ENCODE data around the gene PCDH9.

PCDH9 gene

GRCh38 chr13:67140006-67140405 lies 90.1 kb downstream of the PCDH9 start:
- H3K27ac ChIP-seq = no peak overlapping the region
- no peak overlapping the region for H3K9ac ChIP-seq
- no peaks in the 10 kb centered on the region for H4K20me1 ChIP-seq (ENCODE audit: insufficient read depth)
- no peak overlapping the region for H2AFZ ChIP-seq (ENCODE audit: low read depth)
- no peaks in the 10 kb centered on the region for H3K79me2 ChIP-seq (ENCODE audit: insufficient read depth, low read depth)
- H3K27me3 ChIP-seq (ENCODE audit: insufficient read depth, low read depth) = no peaks in the 10 kb centered on the region
- H3K4me1 ChIP-seq (ENCODE audit: low read depth, poor library complexity, severe bottlenecking) = no peaks in the 10 kb centered on the region
- H3K4me3 ChIP-seq (IDR thresholded peaks at IDR 0.05; ENCODE audit: insufficient read depth, low read depth, low read length) = no peak overlapping the region
- H3K4me2 ChIP-seq = no peak overlapping the region
- no peaks in the 10 kb centered on the region for H3K36me3 ChIP-seq (ENCODE audit: insufficient read depth)
- no peak for TF ChIP-seq CTCF (conservative IDR thresholded peaks at IDR 0.05; ENCODE audit: low read depth, low read length)

GRCh38 chr13:67139551-67139950 lies 90.6 kb downstream of the PCDH9 start:
- no peak overlapping the region for H3K4me2 ChIP-seq
- H3K79me2 ChIP-seq (ENCODE audit: insufficient read depth, low read depth) = no peaks in the 10 kb centered on the region
- H2AFZ ChIP-seq (ENCODE audit: low read depth) = no peak overlapping the region
- H4K20me1 ChIP-seq (ENCODE audit: insufficient read depth) = no peaks in the 10 kb centered on the region
- H3K4me3 ChIP-seq (IDR thresholded peaks at IDR 0.05; ENCODE audit: insufficient read depth, low read depth, low read length) = no peak overlapping the region
- TF ChIP-seq CTCF (conservative IDR thresholded peaks at IDR 0.05; ENCODE audit: low read depth, low read length) = no peak
- no peaks in the 10 kb centered on the region for H3K4me1 ChIP-seq (ENCODE audit: low read depth, poor library complexity, severe bottlenecking)
- no peaks in the 10 kb centered on the region for H3K27me3 ChIP-seq (ENCODE audit: insufficient read depth, low read depth)
- H3K27ac ChIP-seq = no peak overlapping the region
- no peaks in the 10 kb centered on the region for H3K36me3 ChIP-seq (ENCODE audit: insufficient read depth)
- H3K9ac ChIP-seq = no peak overlapping the region

GRCh38 chr13:67138970-67139369 lies 91.2 kb downstream of the PCDH9 start:
- Histone ChIP-seq H3K9ac (no peak overlapping the region), H3K27me3 (ENCODE audit: insufficient read depth, low read depth) (no peaks in the 10 kb centered on the region), H3K4me3 (IDR thresholded peaks at IDR 0.05; ENCODE audit: insufficient read depth, low read depth, low read length) (no peak overlapping the region), H3K4me2 (no peak overlapping the region), H3K79me2 (ENCODE audit: insufficient read depth, low read depth) (no peaks in the 10 kb centered on the region), H4K20me1 (ENCODE audit: insufficient read depth) (no peaks in the 10 kb centered on the region), H3K4me1 (ENCODE audit: low read depth, poor library complexity, severe bottlenecking) (no peaks in the 10 kb centered on the region), H2AFZ (ENCODE audit: low read depth) (no peak overlapping the region), H3K27ac (no peak overlapping the region), H3K36me3 (ENCODE audit: insufficient read depth) (no peaks in the 10 kb centered on the region)
- no peak for TF ChIP-seq CTCF (conservative IDR thresholded peaks at IDR 0.05; ENCODE audit: low read depth, low read length)

GRCh38 chr13:67137044-67137735 lies 92.9 kb downstream of the PCDH9 start:
- Histone ChIP-seq H2AFZ (ENCODE audit: low read depth) (no peak overlapping the region), H3K79me2 (ENCODE audit: insufficient read depth, low read depth) (no peaks in the 10 kb centered on the region), H3K4me2 (no peak overlapping the region), H3K4me1 (ENCODE audit: low read depth, poor library complexity, severe bottlenecking) (no peaks in the 10 kb centered on the region), H3K27me3 (ENCODE audit: insufficient read depth, low read depth) (no peaks in the 10 kb centered on the region), H3K27ac (no peak overlapping the region), H3K4me3 (IDR thresholded peaks at IDR 0.05; ENCODE audit: insufficient read depth, low read depth, low read length) (no peak overlapping the region), H3K9ac (no peak overlapping the region), H4K20me1 (ENCODE audit: insufficient read depth) (no peaks in the 10 kb centered on the region), H3K36me3 (ENCODE audit: insufficient read depth) (no peaks in the 10 kb centered on the region)
- TF ChIP-seq CTCF (conservative IDR thresholded peaks at IDR 0.05; ENCODE audit: low read depth, low read length) = no peak

All from KMS-11 (cell line).